Measurements from ENCODE around the gene TOGARAM2. TPM values are rescaled to one million over a fixed set of nuclear protein-coding genes. Genes with fewer than 3 reads are reported as not detected.

TOGARAM2 gene
- total and polyA plus RNA-seq, 4 donors, result 1.3 to 10.6 (median 8.4) TPM

GRCh38 chr2:28952836-28953211 lies 28.3 kb upstream of the TOGARAM2 start:
- Histone ChIP-seq H3K9me3 (ENCODE audit: control insufficient read depth, insufficient read depth, low read length) (peaks cover 1% of the 10 kb centered on the region), H3K4me1 (ENCODE audit: control insufficient read depth, insufficient read depth, low read length) (peaks cover 4% of the 10 kb centered on the region), H3K4me3 (ENCODE audit: low read depth, low read length) (no peak overlapping the region), H3K27me3 (ENCODE audit: control insufficient read depth, insufficient read depth, low read length) (no peaks in the 10 kb centered on the region), H3K36me3 (ENCODE audit: control insufficient read depth, insufficient read depth, low read length) (no peaks in the 10 kb centered on the region), H3K27ac (ENCODE audit: low read depth, low read length) (no peak overlapping the region)
- DNase-seq (ENCODE audit: low read depth in 4 of 6, low spot score in 6 of 6), result peak in 1 of 6 donors; percentile 55
- 46% methylated on average over 2 of the region's 6 CpGs for WGBS (ENCODE audit: insufficient coverage)

GRCh38 chr2:28955467-28955866 lies 25.6 kb upstream of the TOGARAM2 start:
- Histone ChIP-seq H3K27me3 (ENCODE audit: control insufficient read depth, insufficient read depth, low read length) (no peaks in the 10 kb centered on the region), H3K27ac (ENCODE audit: low read depth, low read length) (no peak overlapping the region), H3K4me3 (ENCODE audit: low read depth, low read length) (no peak overlapping the region), H3K9me3 (ENCODE audit: control insufficient read depth, insufficient read depth, low read length) (no peaks in the 10 kb centered on the region), H3K36me3 (ENCODE audit: control insufficient read depth, insufficient read depth, low read length) (no peaks in the 10 kb centered on the region), H3K4me1 (ENCODE audit: control insufficient read depth, insufficient read depth, low read length) (peaks cover 9% of the 10 kb centered on the region)
- 56% methylated on average over 4 of the region's 5 CpGs for WGBS (ENCODE audit: insufficient coverage)
- no peak for DNase-seq (ENCODE audit: low read depth in 4 of 6, low spot score in 6 of 6)

GRCh38 chr2:28956415-28956826 lies 24.7 kb upstream of the TOGARAM2 start:
- 7% methylated on average over 7 of the region's 11 CpGs for WGBS (ENCODE audit: insufficient coverage)
- no peak overlapping the region for H3K27ac ChIP-seq (ENCODE audit: low read depth, low read length)
- no peak overlapping the region for H3K4me3 ChIP-seq (ENCODE audit: low read depth, low read length)
- H3K36me3 ChIP-seq (ENCODE audit: control insufficient read depth, insufficient read depth, low read length), result no peaks in the 10 kb centered on the region
- H3K4me1 ChIP-seq (ENCODE audit: control insufficient read depth, insufficient read depth, low read length), result peaks cover 9% of the 10 kb centered on the region
- H3K9me3 ChIP-seq (ENCODE audit: control insufficient read depth, insufficient read depth, low read length), result no peaks in the 10 kb centered on the region
- H3K27me3 ChIP-seq (ENCODE audit: control insufficient read depth, insufficient read depth, low read length), result no peaks in the 10 kb centered on the region
- peak in 3 of 6 donors; percentile 26 to 66 (median 52) for DNase-seq (ENCODE audit: low read depth in 4 of 6, low spot score in 6 of 6)

GRCh38 chr2:28956890-28957289 lies 24.2 kb upstream of the TOGARAM2 start:
- WGBS (ENCODE audit: insufficient coverage), result 82% methylated on average over 8 of the region's 15 CpGs
- H3K27ac ChIP-seq (ENCODE audit: low read depth, low read length), result no peak overlapping the region
- H3K4me3 ChIP-seq (ENCODE audit: low read depth, low read length), result no peak overlapping the region

GRCh38 chr2:28958689-28959088 lies 22.4 kb upstream of the TOGARAM2 start:
- peaks cover 9% of the 10 kb centered on the region for H3K4me1 ChIP-seq (ENCODE audit: control insufficient read depth, insufficient read depth, low read length)
- no peaks in the 10 kb centered on the region for H3K27me3 ChIP-seq (ENCODE audit: control insufficient read depth, insufficient read depth, low read length)
- H3K9me3 ChIP-seq (ENCODE audit: control insufficient read depth, insufficient read depth, low read length), result no peaks in the 10 kb centered on the region
- 13% methylated on average over 7 of the region's 9 CpGs for WGBS (ENCODE audit: insufficient coverage)
- DNase-seq (ENCODE audit: low read depth in 4 of 6, low spot score in 6 of 6), result peak; percentile 65 to 96 (median 76)
- no peak overlapping the region for H3K4me3 ChIP-seq (ENCODE audit: low read depth, low read length)
- no peaks in the 10 kb centered on the region for H3K36me3 ChIP-seq (ENCODE audit: control insufficient read depth, insufficient read depth, low read length)
- no peak overlapping the region for H3K27ac ChIP-seq (ENCODE audit: low read depth, low read length)

More at GRCh38 chr2:28956890-28957289, 24.2 kb upstream of the TOGARAM2 start:
- DNase-seq (ENCODE audit: low read depth in 4 of 6, low spot score in 6 of 6), result no peak
- Histone ChIP-seq H3K9me3 (ENCODE audit: control insufficient read depth, insufficient read depth, low read length) (no peaks in the 10 kb centered on the region), H3K27me3 (ENCODE audit: control insufficient read depth, insufficient read depth, low read length) (no peaks in the 10 kb centered on the region), H3K36me3 (ENCODE audit: control insufficient read depth, insufficient read depth, low read length) (no peaks in the 10 kb centered on the region), H3K4me1 (ENCODE audit: control insufficient read depth, insufficient read depth, low read length) (peaks cover 9% of the 10 kb centered on the region)

- H3K36me3 ChIP-seq (ENCODE audit: control insufficient read depth, insufficient read depth, low read length), result no peaks in the 10 kb centered on the region
- H3K27ac ChIP-seq (ENCODE audit: low read depth, low read length), result no peak overlapping the region
- H3K4me3 ChIP-seq (ENCODE audit: low read depth, low read length), result no peak overlapping the region
- H3K27me3 ChIP-seq (ENCODE audit: control insufficient read depth, insufficient read depth, low read length), result no peaks in the 10 kb centered on the region
- WGBS (ENCODE audit: insufficient coverage), result 51% methylated on average over 4 of the region's 5 CpGs
- H3K4me1 ChIP-seq (ENCODE audit: control insufficient read depth, insufficient read depth, low read length), result peaks cover 9% of the 10 kb centered on the region
- H3K9me3 ChIP-seq (ENCODE audit: control insufficient read depth, insufficient read depth, low read length), result no peaks in the 10 kb centered on the region
- no peak for DNase-seq (ENCODE audit: low read depth in 4 of 6, low spot score in 6 of 6)
These were observed 20.7 kb upstream of the TOGARAM2 start for GRCh38 chr2:28960401-28960800.

GRCh38 chr2:28962505-28962904 lies 18.6 kb upstream of the TOGARAM2 start:
- WGBS (ENCODE audit: insufficient coverage), result 80% methylated on average over 1 of the region's 1 CpG
- no peak overlapping the region for H3K27ac ChIP-seq (ENCODE audit: low read depth, low read length)
- H3K36me3 ChIP-seq (ENCODE audit: control insufficient read depth, insufficient read depth, low read length), result no peaks in the 10 kb centered on the region
- no peak for DNase-seq (ENCODE audit: low read depth in 4 of 6, low spot score in 6 of 6)
- no peaks in the 10 kb centered on the region for H3K27me3 ChIP-seq (ENCODE audit: control insufficient read depth, insufficient read depth, low read length)
- H3K9me3 ChIP-seq (ENCODE audit: control insufficient read depth, insufficient read depth, low read length), result no peaks in the 10 kb centered on the region
- peaks cover 5% of the 10 kb centered on the region for H3K4me1 ChIP-seq (ENCODE audit: control insufficient read depth, insufficient read depth, low read length)
- no peak overlapping the region for H3K4me3 ChIP-seq (ENCODE audit: low read depth, low read length)

- H3K27ac ChIP-seq (ENCODE audit: low read depth, low read length), result no peak overlapping the region
These were observed 10.5 kb upstream of the TOGARAM2 start for GRCh38 chr2:28970464-28971160.

GRCh38 chr2:28972778-28973335 lies 8.2 kb upstream of the TOGARAM2 start:
- Histone ChIP-seq H3K9me3 (ENCODE audit: control insufficient read depth, insufficient read depth, low read length) (no peaks in the 10 kb centered on the region), H3K27ac (ENCODE audit: low read depth, low read length) (no peak overlapping the region), H3K27me3 (ENCODE audit: control insufficient read depth, insufficient read depth, low read length) (no peaks in the 10 kb centered on the region), H3K4me1 (ENCODE audit: control insufficient read depth, insufficient read depth, low read length) (peaks cover 5% of the 10 kb centered on the region), H3K36me3 (ENCODE audit: control insufficient read depth, insufficient read depth, low read length) (no peaks in the 10 kb centered on the region), H3K4me3 (ENCODE audit: low read depth, low read length) (no peak overlapping the region)
- 77% methylated on average over 3 of the region's 6 CpGs for WGBS (ENCODE audit: insufficient coverage)
- no peak for DNase-seq (ENCODE audit: low read depth in 4 of 6, low spot score in 6 of 6)

More at GRCh38 chr2:28970464-28971160, 10.5 kb upstream of the TOGARAM2 start:
- Histone ChIP-seq H3K9me3 (ENCODE audit: control insufficient read depth, insufficient read depth, low read length) (no peaks in the 10 kb centered on the region), H3K36me3 (ENCODE audit: control insufficient read depth, insufficient read depth, low read length) (no peaks in the 10 kb centered on the region), H3K27me3 (ENCODE audit: control insufficient read depth, insufficient read depth, low read length) (no peaks in the 10 kb centered on the region), H3K4me3 (ENCODE audit: low read depth, low read length) (no peak overlapping the region), H3K4me1 (ENCODE audit: control insufficient read depth, insufficient read depth, low read length) (peaks cover 5% of the 10 kb centered on the region)
- 61% methylated on average over 5 of the region's 6 CpGs for WGBS (ENCODE audit: insufficient coverage)
- peak in 1 of 6 donors; percentile 43 for DNase-seq (ENCODE audit: low read depth in 4 of 6, low spot score in 6 of 6)

GRCh38 chr2:28974252-28974651 lies 6.8 kb upstream of the TOGARAM2 start:
- Histone ChIP-seq H3K27ac (ENCODE audit: low read depth, low read length) (no peak overlapping the region), H3K36me3 (ENCODE audit: control insufficient read depth, insufficient read depth, low read length) (no peaks in the 10 kb centered on the region), H3K27me3 (ENCODE audit: control insufficient read depth, insufficient read depth, low read length) (no peaks in the 10 kb centered on the region), H3K4me3 (ENCODE audit: low read depth, low read length) (no peak overlapping the region), H3K4me1 (ENCODE audit: control insufficient read depth, insufficient read depth, low read length) (peaks cover 1% of the 10 kb centered on the region), H3K9me3 (ENCODE audit: control insufficient read depth, insufficient read depth, low read length) (no peaks in the 10 kb centered on the region)
- DNase-seq (ENCODE audit: low read depth in 4 of 6, low spot score in 6 of 6), result no peak
- 100% methylated on average over 1 of the region's 4 CpGs for WGBS (ENCODE audit: insufficient coverage)

Data from spinal cord (tissue), 10 donors.